ENCODE results near the gene SPATA25.

DNA sequence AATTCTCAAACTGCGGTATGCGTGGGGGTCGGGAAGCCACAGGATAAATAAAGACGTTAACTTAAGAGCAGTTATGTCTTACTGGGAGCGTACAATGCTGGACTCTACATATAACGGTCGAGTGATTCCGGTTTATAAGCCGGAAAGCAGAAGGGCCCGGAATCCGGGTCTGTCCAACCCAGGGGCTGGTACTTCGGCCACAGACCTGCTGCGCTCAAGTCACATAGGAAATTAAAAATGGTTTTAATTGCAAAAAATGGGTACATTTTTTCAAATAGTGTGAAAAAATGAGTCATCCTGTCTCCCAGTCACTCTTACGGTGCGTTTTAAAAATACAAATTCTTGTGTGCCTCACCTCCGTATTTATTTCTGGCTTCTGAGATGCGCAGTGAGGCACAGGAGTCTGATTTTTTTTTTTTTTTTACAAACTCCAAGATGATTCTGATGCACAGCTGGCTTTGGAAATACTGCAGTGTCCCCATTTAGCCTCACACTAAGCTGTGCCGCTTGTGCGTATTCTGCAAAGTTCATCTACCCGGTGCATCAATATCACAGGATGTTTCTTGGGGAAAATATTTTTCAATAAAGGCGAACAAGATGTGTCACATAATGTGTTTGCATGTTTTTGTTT is 48.1 kb upstream of the SPATA25 start:
- TF ChIP-seq POLR2AphosphoS5 (IDR thresholded peaks at IDR 0.05; ENCODE audit: low read depth, low read length) (no peak), POLR2A (IDR thresholded peaks at IDR 0.05; ENCODE audit: low read depth, low read length) (no peak), PAX5 (IDR thresholded peaks at IDR 0.05; ENCODE audit: insufficient read depth, low read length, severe bottlenecking) (no peak), TAF1 (IDR thresholded peaks at IDR 0.05; ENCODE audit: low read depth, low read length) (no peak), SPI1 (IDR thresholded peaks at IDR 0.05; ENCODE audit: low read depth, low read length) (no peak), POU2F2 (IDR thresholded peaks at IDR 0.05; ENCODE audit: low read depth, low read length) (no peak)

Data from GM12891 (cell line).